ENCODE data around the gene STARD7. TPM values are rescaled to one million over a fixed set of nuclear protein-coding genes. Genes with fewer than 3 reads are reported as not detected.
"Not testable (repeated sequence)": the region's sequence is repeated elsewhere in the genome, so short reads cannot be mapped to it uniquely, and the experiment has no call there.

STARD7 gene
- total RNA-seq, 1 donor from 2014 or later, result 66.1 TPM

DNA sequence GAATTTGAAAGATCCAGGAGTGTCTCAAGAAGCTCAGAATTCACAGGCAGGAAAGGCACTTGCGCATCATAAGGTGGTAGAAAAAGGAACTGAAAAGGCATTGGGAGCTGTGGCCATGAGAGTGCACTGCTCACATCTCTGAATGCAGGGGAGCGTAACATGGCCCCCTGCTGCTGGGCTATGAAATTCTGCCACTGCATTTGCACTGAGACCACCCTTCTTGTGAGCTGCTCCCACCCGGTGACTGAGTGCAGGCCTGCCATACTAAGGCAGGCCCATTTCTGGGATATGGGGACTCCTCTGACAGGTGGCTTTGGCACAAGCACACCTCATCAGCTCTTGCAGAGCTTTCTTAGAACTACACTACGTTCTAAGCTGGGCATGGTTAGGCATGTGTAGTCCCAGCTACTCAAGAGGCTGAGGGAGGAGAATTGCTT lies 25.3 kb upstream of the STARD7 start:
- ATAC-seq, result peak; percentile 37

DNA sequence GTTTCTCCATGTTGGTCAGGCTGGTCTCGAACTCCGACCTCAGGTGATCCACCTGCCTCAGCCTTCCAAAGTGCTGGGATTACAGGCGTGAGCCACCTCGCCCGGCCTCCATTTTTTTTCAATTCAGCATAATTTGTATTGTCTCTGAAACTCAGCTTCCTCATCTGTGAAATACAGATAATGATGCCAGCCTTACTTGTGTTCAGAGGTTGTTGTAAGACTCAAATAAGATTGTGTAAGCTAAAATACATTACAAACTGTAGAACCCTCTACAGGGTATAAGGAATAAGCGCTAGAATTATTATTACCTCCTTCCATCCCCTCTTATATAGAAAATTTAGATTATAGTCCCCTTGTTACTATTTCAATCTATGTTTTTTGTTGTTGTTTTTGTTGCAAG lies 24.8 kb upstream of the STARD7 start:
- no peak for ATAC-seq

DNA sequence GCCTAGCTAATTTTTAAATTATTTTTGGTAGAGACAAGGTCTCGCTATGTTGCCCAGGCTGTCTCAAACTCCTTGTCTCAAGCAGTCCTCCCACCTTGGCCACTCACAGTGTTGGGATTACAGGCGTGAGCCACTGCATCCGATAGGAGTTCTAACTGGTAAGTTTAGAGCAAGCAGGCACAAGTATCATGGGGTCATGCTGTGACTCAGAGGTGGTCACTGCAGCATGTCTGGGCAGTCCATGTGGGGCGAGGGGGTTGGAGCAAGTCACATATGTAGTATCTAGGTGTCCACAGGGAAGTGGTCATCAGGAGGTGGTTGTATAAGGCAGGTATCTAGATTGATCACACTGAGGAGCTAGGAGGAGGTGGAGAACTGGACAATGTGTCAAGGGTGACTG lies 22.7 kb upstream of the STARD7 start:
- no peak for ATAC-seq

DNA sequence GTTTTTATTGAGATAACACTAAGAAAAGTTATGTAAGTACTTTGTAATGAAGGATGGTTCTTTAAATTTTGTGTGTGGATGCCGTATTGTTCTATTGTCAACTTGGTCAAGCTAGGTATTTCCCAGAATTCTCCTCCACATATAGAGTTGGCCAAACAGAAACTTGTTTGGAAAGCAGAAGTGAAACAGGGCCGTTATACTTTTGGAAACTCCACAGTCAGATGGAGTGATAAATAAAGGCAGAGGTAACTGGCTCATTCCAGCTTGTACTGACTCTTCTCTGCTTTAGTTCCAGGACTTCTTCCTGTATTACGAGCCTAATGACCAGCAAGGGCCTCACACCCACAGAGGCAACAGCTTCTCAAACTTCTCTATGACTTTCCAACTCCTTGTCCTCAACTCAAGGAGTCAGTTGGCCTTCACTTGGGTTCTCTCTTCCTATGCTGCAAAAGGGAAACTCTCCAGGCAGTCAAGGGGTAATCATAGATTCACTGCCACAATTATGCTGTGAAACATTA lies 16.4 kb upstream of the STARD7 start:
- no peak for ATAC-seq

DNA sequence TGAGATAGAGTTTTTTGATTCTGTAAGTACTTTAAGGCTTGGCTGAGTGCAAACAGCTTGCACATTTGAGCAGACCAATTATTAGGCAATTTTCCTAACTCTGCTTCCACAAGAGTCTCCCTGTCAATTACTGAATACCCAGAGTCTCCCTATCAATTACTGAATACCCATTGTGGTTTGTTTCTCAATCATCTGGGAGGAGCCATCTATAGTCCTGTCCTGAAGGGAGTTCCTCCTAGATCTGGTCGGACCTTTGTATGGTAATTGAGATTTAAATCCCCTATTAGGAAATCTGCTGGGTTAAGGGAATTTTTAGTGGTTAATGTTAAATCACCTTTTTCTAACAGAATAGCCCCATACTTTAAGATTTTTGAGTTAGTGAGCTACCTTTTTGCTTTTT lies 12.5 kb upstream of the STARD7 start:
- ATAC-seq, result not testable (repeated sequence)

DNA sequence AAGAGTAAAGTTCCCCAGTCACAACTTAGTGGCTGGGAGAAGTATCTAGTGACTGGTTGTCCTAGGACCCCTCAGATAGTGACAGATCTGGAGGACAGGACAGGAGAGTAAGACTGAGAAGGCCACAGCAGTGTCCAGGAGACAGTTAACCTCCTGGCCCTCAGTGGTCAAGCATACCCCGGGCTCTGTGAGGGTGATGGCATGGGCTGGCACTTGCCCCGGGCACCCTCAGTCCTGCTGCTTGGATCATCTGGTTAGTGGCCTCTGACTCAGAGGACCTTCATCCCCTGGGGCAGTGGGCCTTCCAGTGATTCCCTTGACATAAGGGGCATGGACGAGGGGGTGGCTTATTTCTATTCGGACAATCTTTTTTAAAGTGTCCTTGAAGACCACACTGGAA lies 11.3 kb upstream of the STARD7 start:
- ATAC-seq, result not testable (repeated sequence)

DNA sequence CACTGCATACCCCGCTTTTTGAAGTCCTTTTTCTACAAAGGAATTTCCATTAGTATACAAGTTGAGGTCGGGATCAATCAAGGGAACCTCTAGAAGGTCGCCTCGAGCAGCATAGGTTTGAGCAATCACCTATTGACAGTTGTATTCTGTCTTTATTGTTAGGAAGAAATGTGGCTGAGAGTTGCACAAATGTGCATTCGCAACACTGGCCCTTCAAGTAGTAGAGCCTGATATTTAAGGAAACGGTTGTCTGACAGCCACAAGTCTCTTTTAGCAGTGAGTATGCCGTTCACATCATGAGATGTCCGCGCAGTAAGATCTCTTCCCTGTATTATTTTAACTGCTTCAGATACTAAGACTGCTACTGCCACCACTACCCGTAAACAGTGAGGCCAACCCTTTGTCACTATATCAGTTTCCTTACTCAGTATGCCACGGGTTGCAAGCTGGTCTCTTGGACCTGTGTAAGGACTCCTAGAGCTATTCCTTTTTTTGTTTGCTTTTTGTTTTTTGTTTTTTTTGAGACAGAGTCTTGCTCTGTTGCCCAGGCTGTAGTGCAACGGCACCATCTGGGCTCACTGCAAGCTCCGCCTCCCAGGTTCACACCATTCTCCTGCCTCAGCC lies 10.0 kb upstream of the STARD7 start:
- no peak for ATAC-seq

DNA sequence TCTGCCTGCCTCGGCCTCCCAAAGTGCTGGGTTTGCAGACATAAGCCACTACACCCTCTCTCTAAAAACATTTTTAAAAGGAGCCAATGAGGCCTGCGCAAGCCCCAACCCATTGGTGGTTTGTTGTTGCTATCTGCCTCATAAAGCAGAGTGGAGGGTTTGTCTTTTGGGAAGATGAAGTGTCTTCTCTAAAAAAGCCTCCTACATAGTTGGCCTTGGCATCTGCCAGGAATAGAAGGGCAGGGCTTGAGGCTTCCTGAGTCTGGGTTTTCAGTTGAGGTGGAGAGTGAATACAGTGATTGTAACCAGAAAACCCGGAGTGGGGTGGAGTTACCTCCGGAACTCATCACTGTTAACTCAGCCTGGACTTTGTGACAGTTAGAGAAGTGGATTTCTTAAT lies 5.9 kb upstream of the STARD7 start:
- ATAC-seq, result no peak

DNA sequence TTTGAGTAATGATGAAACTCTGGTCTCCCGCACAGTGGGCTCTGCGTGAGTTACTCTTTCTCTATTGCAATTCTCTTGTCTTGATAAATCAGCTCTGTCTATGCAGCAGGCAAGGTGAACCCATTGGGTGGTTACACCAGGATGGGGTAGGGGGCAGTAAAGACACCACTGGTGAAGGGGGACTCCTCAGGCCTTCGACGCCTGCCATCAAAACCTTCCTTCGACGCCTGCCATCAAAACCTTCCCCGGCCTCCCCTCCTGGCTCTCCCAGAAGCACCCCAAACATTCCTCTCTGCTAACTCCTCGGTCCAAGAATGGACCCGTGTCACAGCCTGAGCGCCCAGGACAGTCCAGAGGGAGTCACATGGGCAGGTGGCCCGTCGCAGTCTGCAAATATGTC lies 4.8 kb upstream of the STARD7 start:
- ATAC-seq, result no peak

DNA sequence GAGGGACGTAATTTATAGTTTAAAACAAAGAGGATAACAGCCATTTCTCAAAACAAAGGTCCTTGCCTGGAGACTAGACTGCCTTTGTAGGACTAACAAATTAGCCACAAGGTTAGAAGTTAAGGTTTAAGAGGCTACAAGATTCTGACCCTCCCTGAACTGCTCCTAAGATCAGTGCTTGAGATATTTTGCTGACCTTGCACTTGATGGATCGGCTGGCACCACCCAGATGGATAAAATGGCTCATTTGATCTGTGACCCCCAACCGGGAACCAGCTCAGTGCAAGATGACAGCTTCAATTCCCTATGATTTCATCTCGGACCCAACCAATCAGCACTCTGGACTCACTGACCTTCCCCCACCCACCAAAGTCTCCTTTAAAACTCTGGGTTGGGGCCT lies 3.7 kb upstream of the STARD7 start:
- no peak for ATAC-seq

DNA sequence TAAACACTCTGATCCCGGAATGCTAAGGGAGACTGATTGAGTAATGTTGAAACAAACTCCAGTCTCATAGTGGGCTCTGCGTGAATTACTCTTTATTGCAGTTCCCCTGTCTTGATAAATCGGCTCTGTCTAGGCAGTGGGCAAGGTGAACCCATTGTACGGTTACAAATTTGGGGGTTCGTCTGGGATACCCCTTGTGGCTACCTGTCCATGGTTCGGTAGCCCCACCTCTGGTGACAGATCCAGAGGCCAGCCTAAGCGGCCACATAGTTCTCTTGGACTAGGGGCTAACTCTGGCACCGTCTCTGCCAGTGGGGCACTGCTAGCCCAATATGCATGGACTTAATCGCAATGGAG lies 1.1 kb upstream of the STARD7 start:
- ATAC-seq, result no peak

DNA sequence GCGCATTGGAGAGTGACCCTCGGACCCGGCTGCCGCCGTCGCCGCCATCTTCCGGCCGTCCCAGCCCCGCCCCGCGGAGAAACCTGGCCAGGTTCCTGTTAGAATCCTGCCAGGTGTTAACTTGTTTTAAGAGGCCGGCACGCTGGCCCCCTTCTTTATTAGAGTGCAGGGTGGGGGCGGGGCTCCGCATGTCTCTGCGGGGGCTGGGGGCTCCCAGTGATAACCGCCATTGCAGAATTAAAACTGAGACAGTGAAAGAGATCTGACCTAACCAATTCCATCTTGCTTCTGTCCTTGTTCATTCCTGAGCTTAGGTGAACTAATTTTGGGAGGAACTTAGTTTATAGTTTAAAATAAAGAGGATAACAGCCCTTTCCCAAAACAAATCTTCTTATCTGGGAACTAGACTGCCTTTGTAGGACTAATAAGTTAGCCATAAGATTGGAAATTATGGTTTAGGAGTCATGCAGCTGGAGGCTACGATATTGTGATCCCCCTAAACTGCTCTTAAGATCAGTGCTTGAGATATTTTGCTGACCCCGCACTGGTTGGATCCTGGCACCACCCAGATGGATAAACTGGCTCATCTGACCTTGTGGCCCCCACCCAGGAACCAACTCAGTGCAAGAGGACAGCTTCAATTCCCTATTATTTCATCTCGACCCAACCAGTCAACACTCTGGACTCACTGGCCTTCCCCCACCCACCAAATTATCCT lies 543 bp upstream of the STARD7 start:
- ATAC-seq, result no peak

DNA sequence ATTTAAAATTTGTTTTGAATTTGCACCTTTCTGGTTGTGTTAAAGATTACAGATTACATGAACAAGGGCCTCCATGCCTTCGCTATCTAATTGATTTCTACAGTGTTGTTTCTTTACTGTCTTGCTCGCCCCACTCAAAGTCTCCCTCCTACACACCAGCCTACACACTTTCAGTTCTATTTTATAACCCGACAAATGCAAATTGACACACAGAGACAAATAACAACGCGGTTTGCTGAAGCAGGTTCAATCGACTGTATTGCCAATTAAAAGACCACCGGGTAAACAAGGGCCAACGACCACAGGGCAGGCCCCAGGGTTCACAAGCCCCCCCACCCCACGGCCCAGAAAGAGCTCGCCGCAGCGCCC lies 869 bp downstream of the STARD7 start:
- ATAC-seq, result no peak

DNA sequence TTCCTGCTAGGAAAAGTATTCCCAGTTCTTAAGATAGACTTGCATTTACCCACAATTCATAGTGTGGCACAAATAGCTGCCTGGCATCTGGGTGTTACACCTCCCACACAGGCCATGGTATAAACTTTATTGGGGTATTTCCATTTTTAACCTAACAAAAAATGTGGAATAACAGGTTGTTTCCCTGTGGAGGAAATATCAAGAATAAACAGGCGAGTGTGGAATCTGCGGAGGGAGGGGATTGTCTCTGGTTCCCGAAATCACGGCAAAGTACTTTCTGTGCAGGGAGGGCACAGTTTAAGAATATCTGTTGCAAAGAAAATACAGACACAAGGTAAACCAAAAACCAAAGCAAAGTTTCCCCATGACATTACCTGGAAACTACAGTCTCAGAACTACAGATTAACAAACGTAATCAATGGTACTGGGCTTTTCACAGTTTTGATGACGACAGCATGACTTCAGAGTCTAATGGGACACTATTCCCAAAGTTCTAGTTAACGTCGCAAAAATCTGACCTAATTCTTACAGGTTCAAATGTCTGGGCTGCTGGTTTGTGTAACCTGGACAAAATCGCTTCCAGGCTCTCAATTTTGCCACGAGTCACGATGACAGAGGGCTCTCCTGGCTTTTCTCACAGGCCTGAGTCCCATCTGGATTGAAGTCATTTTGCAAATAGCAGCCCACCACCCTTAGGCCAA lies 1.4 kb downstream of the STARD7 start:
- no peak for ATAC-seq

DNA sequence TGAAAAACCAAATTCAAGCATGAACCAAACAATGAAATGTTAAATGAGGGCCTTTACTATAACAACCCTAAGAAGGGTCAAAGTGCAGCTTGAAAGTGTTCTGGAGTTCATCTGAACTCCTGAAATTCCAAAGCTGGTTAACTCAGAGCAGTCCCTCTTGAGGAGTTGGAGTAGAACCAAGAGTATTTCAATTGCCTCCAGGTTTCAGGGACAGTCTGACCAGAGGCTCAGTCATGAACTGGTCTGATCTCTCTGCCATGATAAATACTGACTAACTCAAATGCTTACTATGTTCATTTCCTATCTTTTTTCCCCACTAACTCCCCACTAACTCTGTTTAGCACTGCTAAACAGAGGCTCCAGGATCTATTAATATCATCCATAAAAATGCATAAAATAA lies 2.7 kb downstream of the STARD7 start:
- no peak for ATAC-seq

DNA sequence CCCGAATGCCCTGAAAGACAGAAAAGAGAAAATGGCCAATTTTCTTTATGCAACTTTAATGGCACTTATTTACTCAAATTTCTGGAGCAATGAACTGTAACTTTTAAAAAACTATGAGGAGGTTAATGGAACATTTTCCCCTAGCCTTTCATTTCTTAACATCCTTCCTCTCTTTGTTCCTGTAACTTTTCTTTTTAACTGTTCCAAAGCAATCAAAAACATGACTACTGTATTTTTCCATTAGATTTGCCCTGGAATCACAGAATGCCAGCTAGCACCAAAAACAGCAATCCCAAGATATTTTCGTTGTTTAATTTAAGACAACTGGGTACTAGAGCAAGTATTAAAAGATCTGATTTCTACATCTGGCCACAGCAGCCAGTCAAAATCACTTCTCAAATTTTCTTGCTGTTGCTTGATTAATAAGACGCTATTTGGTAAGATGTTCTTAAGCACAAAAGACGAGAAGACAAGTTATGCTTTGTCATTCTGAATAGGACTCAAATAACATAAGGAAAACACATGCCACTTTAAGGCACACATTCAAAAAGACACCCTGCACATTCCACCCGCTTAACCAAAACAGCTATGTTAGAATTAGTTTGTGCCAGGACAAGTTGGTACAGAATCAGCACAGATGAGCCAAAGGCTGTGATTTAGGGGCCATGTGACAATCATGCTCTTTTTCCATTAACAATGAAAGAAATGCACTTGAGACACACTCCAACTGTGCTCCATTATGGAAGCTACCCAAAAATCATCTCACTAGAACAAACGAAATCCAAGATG lies 3.6 kb downstream of the STARD7 start:
- ATAC-seq, result no peak

DNA sequence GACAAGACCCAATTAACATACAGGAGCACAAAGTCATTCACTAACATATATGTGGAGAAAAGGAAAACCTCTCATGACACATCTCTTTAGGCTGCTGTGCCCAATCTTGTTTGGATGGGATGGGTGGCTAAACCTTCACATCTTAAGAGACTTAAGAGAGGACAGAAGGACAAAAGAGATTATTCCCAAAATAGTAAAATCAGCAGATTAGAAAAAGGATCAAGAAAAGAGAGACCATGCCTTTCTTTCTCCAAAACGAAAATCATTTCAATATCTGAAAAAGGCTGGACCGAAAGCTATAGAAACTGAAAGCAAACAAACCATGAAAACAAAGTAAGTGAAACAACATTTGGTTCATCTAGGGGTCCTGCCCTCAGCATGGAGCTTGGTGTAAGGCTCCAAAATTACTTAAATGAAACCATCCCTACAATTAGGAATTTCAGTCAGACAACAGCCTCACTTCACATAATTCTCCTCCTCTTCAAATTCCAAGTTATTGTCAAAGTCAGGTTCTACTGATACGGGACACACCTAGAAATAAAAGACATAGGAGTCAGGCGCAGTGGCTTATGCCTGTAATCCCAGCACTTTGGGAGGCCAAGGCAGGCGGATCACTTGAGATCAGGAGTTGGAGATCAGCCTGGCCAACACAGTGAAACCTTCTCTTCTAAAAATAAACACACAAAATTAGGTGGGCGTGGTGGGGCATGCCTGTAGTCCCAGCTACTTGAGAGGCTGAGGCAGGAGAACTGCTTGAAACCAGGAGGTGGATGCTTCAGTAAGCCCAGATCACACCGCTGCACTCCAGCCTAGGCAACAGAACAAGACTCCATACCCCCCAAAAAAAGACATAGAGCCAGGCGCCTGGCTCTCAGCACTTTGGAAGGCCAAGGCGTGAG lies 5.2 kb downstream of the STARD7 start:
- ATAC-seq, result no peak

DNA sequence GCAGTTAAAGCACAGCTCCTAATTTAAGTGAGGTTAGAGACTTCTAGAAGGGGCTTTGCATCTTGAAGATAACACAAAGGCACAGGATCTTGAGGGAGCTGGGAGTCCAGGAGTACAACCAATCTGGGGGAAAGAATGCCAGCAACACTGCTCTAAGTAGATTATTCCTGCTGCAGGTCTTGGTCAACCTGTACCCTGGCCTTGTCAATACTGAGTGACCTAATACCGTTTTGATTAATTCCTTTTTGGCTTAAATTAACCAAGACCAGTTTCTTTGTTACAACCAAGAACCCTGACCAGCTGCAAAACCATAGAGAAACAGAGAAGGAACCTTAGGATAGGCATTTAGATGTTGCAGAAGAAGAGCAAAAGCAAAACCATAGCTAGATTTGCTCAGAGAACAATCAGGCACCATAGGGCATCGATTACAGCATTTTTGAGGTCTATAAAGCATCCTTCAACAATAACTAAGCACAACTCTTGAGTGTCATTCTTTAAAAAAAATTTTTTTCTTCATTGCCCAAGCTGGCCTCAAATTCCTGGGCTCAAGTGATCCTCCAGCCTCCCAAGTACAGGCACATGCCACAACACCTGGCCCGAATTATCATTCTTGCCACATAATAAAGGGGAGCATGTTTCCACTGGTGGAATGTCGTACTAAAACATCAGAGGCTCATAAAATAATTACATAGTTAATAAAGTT lies 6.3 kb downstream of the STARD7 start:
- ATAC-seq, result no peak

DNA sequence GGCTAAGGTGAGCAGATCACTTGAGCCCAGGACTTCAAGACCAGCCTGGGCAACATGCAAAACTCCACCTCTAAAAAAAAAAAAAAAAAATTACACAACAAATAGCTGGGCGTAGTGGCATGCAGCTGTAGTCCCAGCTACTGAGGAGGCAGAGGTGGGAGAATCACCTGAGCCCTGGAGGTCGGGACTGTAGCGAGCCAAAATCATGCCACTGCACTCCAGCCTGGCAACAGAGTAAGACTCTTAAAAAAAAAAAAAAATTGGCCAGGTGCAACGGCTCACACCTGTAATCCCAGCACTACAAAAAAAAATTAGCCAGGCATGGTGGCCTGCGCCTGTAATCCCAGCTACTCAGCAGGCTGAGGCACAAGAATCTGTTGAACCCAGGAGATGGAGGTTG lies 7.3 kb downstream of the STARD7 start:
- ATAC-seq, result no peak

DNA sequence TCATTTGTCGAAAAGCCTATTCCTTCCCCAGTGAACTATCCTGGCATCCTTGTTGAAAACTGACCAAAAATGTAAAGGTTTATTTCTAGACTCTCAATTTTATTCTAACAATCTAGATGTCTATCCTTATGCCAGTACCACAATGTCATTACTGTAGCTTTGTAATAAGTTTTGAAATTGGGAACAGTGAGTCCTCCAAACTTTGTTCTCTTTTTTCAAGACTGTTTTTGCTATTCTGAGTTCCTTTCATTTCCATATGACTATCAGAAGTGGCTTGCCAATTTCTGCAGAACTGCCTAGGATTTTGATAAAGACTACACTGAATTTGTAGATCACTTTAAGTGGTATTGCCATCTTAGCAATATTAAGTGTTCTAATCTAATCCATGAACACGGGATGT lies 9.7 kb downstream of the STARD7 start:
- ATAC-seq, result no peak

DNA sequence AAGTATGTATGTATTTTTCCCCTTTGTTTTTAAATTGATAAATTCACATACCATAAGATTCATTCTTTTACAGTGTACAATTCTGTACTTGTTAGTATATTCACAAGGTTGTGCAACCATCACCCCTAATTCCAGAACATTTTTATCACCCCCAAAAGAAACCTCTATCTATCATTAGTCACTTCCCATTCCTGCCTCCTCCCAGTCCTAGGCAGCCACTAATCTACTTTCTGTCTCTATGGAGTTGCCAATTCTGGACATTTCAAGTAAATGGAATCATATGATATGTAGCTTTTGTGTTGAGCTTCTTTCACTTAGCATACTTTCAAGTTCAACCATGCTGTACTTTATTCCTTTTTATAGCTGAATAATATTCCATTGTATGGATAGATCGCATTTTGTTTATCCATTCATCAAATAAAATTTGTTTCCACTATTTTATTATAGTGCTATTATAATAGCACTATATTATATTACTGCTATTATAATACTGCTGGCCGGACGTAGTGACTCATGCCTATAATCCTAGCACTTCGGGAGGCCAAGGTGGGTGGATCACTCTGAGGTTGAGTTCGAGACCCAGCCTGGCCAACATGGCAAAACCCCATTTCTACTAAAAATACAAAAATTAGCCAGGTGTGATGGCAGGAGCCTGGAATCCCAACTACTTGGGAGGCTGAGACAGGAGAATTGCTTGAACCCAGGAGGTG lies 10.9 kb downstream of the STARD7 start:
- no peak for ATAC-seq
